Kidney (tissue), 14 donors: ENCODE results near the gene ARIH1. TPM values are rescaled to one million over a fixed set of nuclear protein-coding genes. Genes with fewer than 3 reads are reported as not detected.

Experiments used
- DNase-seq, 5 donors: peaks; one replicate each; pipeline ENCODE4 v3.0.0-alpha.2; 2013 to 2020
- FAIRE-seq: peaks from 2 replicates; lab custom pipeline; 2012; peaks lifted over from hg19 to GRCh38; lab: Jason Lieb, UNC
- H3K27ac ChIP-seq, 2 donors: one replicate each; pipeline ENCODE4 v1.7.0; 2013; ENCODE audit warnings: low read depth in 2 of 2, low read length in 2 of 2, inconsistent platforms in 1 of 2
- H3K27me3 ChIP-seq: one replicate; pipeline ENCODE4 v1.7.1; 2013; ENCODE audit warnings: low read length, inconsistent platforms; ENCODE audit not compliant: control insufficient read depth, insufficient read depth
- H3K36me3 ChIP-seq, 3 donors: one replicate each; pipeline versions ENCODE4 v1.7.0 to v1.7.1; 2013; ENCODE audit warnings: low read length in 3 of 3, control low read depth in 1 of 3, inconsistent platforms in 1 of 3; ENCODE audit not compliant: insufficient read depth in 3 of 3, control insufficient read depth in 2 of 3
- H3K4me1 ChIP-seq, 3 donors: one replicate each; pipeline versions ENCODE4 v1.7.0 to v1.7.1; 2013; ENCODE audit warnings: low read length in 3 of 3, inconsistent platforms in 1 of 3, low read depth in 1 of 3; ENCODE audit not compliant: control insufficient read depth in 2 of 3, insufficient read depth in 2 of 3
- H3K4me3 ChIP-seq, 3 donors: one replicate each; pipeline versions ENCODE4 v1.7.0 to v1.8.1; 2013; ENCODE audit warnings: low read length in 3 of 3, control low read depth in 1 of 3, inconsistent platforms in 1 of 3
- H3K9ac ChIP-seq, 3 donors: one replicate each; pipeline versions ENCODE4 v1.7.0 to v1.7.1; 2013; ENCODE audit warnings: low read length in 3 of 3, control low read depth in 1 of 3, inconsistent platforms in 1 of 3
- H3K9me3 ChIP-seq, 3 donors: one replicate each; pipeline versions ENCODE4 v1.7.0 to v1.7.1; 2013; ENCODE audit warnings: low read length in 3 of 3, control low read depth in 1 of 3, inconsistent platforms in 1 of 3; ENCODE audit not compliant: control insufficient read depth in 2 of 3, insufficient read depth in 1 of 3
- CTCF ChIP-seq: IDR thresholded peaks from 3 replicates; pipeline ENCODE4 v1.5.1; 2012; ENCODE audit warnings: mild to moderate bottlenecking, moderate library complexity, borderline replicate concordance; ENCODE audit not compliant: insufficient read depth; ENCODE audit errors: extremely low read depth
- intact Hi-C: fragments of 100-400 bp; cut with DNase I; formaldehyde crosslinking; loops from one replicate; pipeline ENCODE4 v1.11.1; 2022
- polyA plus RNA-seq: library from polyadenylated mRNA; stranded (reverse); fragments of 350-450 nt; fragmentation: Illumina TruSeq; extraction: RNeasy Lipid Tissue Mini Kit (QIAGEN cat#74804); gene quantifications from one replicate; pipeline ENCODE4 v1.2.3, GENCODE V29; 2014; ENCODE audit warnings: low read depth, low replicate concordance; ENCODE audit not compliant: insufficient read depth
- total RNA-seq: library from RNA; stranded (reverse); fragmentation: NEBNext Ultra II Directional; extraction: Animal tissue kit (Norgen Biotek cat#: 25700); gene quantifications from one replicate; pipeline ENCODE4 v1.2.1, GENCODE V29; 2021
- donor health status: control.
- donor health status: control.
- donor health status: control.
- donor health status: control.
- donor health status: control.
- donor health status: DM: yes; HTN: yes; CAD: no.
- donor health status: Normal renal cell carcinoma (clear cell type).

ARIH1 gene
- total and polyA plus RNA-seq, 2 donors from 2014 or later, result 27.4 to 139 TPM

GRCh38 chr15:72502220-72502809 is 28.2 kb downstream of the ARIH1 start:
- no peak overlapping the region for H3K9ac ChIP-seq
- FAIRE-seq (no peak), DNase-seq (no peak)
- intact Hi-C loops, result no loop called here
- H3K4me1 ChIP-seq, result no peaks in the 10 kb centered on the region
- no peaks in the 10 kb centered on the region for H3K36me3 ChIP-seq
- TF ChIP-seq CTCF, result no peak
- H3K4me3 ChIP-seq, result no peak overlapping the region
- H3K27me3 ChIP-seq, result no peaks in the 10 kb centered on the region
- H3K9me3 ChIP-seq, result no peaks in the 10 kb centered on the region
- no peak overlapping the region for H3K27ac ChIP-seq

GRCh38 chr15:72503147-72503546 is 29.0 kb downstream of the ARIH1 start:
- H3K4me3 ChIP-seq, result no peak overlapping the region
- no peak overlapping the region for H3K9ac ChIP-seq
- no peaks in the 10 kb centered on the region for H3K9me3 ChIP-seq
- no peaks in the 10 kb centered on the region for H3K27me3 ChIP-seq
- DNase-seq, result no peak
- intact Hi-C loops, result no loop called here
- no peaks in the 10 kb centered on the region for H3K4me1 ChIP-seq
- no peak for TF ChIP-seq CTCF
- no peak for FAIRE-seq
- no peak overlapping the region for H3K27ac ChIP-seq
- H3K36me3 ChIP-seq, result no peaks in the 10 kb centered on the region

- Histone ChIP-seq H3K27me3 (no peaks in the 10 kb centered on the region), H3K9ac (no peak overlapping the region), H3K9me3 (no peaks in the 10 kb centered on the region), H3K4me1 (no peaks in the 10 kb centered on the region), H3K27ac (no peak overlapping the region), H3K4me3 (no peak overlapping the region), H3K36me3 (no peaks in the 10 kb centered on the region)
- intact Hi-C loops, result no loop called here
- DNase-seq (no peak), FAIRE-seq (no peak)
- no peak for TF ChIP-seq CTCF
Measured at GRCh38 chr15:72507402-72508092, 33.4 kb downstream of the ARIH1 start.
